Endothelial cell of umbilical vein (primary cell): ENCODE measurements around the gene TACSTD2. TPM values are rescaled to one million over a fixed set of nuclear protein-coding genes. Genes with fewer than 3 reads are reported as not detected.

ENCODE experiments used
- BruUV-seq: library from RNA; stranded (reverse); fragments of 400-500 nt; replicated peaks from 2 replicates; lab custom pipeline; 2021; lab: Mats Ljungman, UMichigan
- CTCF ChIA-PET: fragments of 300-600, 350-600 bp; sonication (Branson Sonifier 250); formaldehyde crosslinking; loops from one replicate; lab custom pipeline; 2021; ENCODE audit warnings: antibody characterized with exemption, inconsistent platforms; lab: Charles Lee
- POLR2A ChIA-PET: fragments of 300-600, 350-600 bp; sonication (Branson Sonifier 250); formaldehyde crosslinking; loops from one replicate; lab custom pipeline; 2021; ENCODE audit warnings: antibody characterized with exemption, inconsistent platforms; lab: Charles Lee
- DNase-seq: peaks from one replicate; pipeline ENCODE4 v3.0.0-alpha.2; 2011; ENCODE audit warnings: low read depth, low spot score
- FAIRE-seq: peaks from 2 replicates; lab custom pipeline; 2011; peaks lifted over from hg19 to GRCh38; lab: Jason Lieb, UNC
- H2AFZ ChIP-seq: 2 replicates; pipeline ENCODE4 v1.6.0; 2012; ENCODE audit warnings: low read depth, low read length, control low read depth, inconsistent platforms
- H3K27ac ChIP-seq: 2 replicates; pipeline ENCODE4 v1.5.1; 2011; ENCODE audit warnings: low read depth, mild to moderate bottlenecking, control low read depth, low read length, moderate library complexity; ENCODE audit not compliant: insufficient read depth
- H3K27me3 ChIP-seq, 2 experiments: 2 replicates each; pipeline versions ENCODE4 v1.6.0 to v1.6.1; 2011; ENCODE audit warnings: low read length in 2 of 2, mixed read lengths in 1 of 2; ENCODE audit not compliant: control insufficient read depth in 2 of 2, insufficient read depth in 2 of 2
- H3K36me3 ChIP-seq, 2 experiments: 2 replicates in 1 of 2; 3 replicates in 1 of 2; pipeline ENCODE4 v1.5.1; 2011; ENCODE audit warnings: low read length in 2 of 2, mild to moderate bottlenecking in 1 of 2, moderate library complexity in 1 of 2; ENCODE audit not compliant: control insufficient read depth in 2 of 2, insufficient read depth in 2 of 2; ENCODE audit errors: extremely low read depth in 1 of 2
- H3K4me1 ChIP-seq: 3 replicates; pipeline ENCODE4 v1.5.1; 2011; ENCODE audit warnings: mild to moderate bottlenecking, low read length; ENCODE audit not compliant: control insufficient read depth, insufficient read depth; ENCODE audit errors: extremely low read depth
- H3K4me2 ChIP-seq: 2 replicates; pipeline ENCODE4 v1.6.1; 2011; ENCODE audit warnings: low read length, control low read depth, mixed read lengths; ENCODE audit not compliant: insufficient read depth
- H3K4me3 ChIP-seq, 3 experiments: fragments of 200-600 bp in 1 of 3; sonication (generic), shearing (Covaris generic) in 1 of 3; replicated peaks in 1 of 3; 2 replicates each; pipeline ENCODE4 v1.5.1; 2011 to 2016; ENCODE audit warnings: control low read depth in 3 of 3, low read length in 3 of 3, mild to moderate bottlenecking in 2 of 3, inconsistent platforms in 1 of 3, low read depth in 1 of 3, moderate library complexity in 1 of 3; ENCODE audit not compliant: insufficient read depth in 1 of 3
- H3K79me2 ChIP-seq: 2 replicates; pipeline ENCODE4 v1.6.0; 2012; ENCODE audit warnings: low read length, inconsistent platforms; ENCODE audit not compliant: control insufficient read depth, insufficient read depth
- H3K9ac ChIP-seq: replicated peaks from 2 replicates; pipeline ENCODE3; 2011; ENCODE audit warnings: low read length, control low read depth; ENCODE audit not compliant: insufficient read depth; ENCODE audit errors: extremely low read depth
- H3K9me1 ChIP-seq: replicated peaks from 3 replicates; pipeline ENCODE4 v1.6.0; 2011; ENCODE audit warnings: mild to moderate bottlenecking, low read length; ENCODE audit not compliant: control insufficient read depth, insufficient read depth; ENCODE audit errors: extremely low read depth
- H3K9me3 ChIP-seq: replicated peaks from 2 replicates; pipeline ENCODE4 v1.5.1; 2012; ENCODE audit warnings: low read length, inconsistent platforms; ENCODE audit not compliant: control insufficient read depth, insufficient read depth
- H4K20me1 ChIP-seq: replicated peaks from 2 replicates; pipeline ENCODE3; 2011; ENCODE audit warnings: mild to moderate bottlenecking, low read length; ENCODE audit not compliant: control insufficient read depth, insufficient read depth; ENCODE audit errors: extremely low read depth
- CTCF ChIP-seq, 2 donors: IDR thresholded peaks; 1 replicate in 1 of 2; 2 replicates in 1 of 2; pipeline ENCODE4 v1.5.1; 2011; ENCODE audit warnings: low read length in 2 of 2, mild to moderate bottlenecking in 2 of 2, moderate library complexity in 2 of 2, control low read depth in 1 of 2, inconsistent platforms in 1 of 2, low read depth in 1 of 2; ENCODE audit not compliant: insufficient read depth in 1 of 2; ENCODE audit errors: extremely low read depth in 1 of 2
- EZH2 ChIP-seq: IDR thresholded peaks from 2 replicates; pipeline ENCODE4 v1.6.1; 2012; ENCODE audit warnings: borderline replicate concordance, low read depth, mild to moderate bottlenecking, moderate library complexity, low read length, inconsistent platforms; ENCODE audit not compliant: severe bottlenecking
- FOS ChIP-seq: IDR thresholded peaks from 2 replicates; pipeline ENCODE4 v1.6.1; 2011; ENCODE audit warnings: mild to moderate bottlenecking, low read length, moderate library complexity, borderline replicate concordance; ENCODE audit not compliant: insufficient read depth
- GATA2 ChIP-seq: IDR thresholded peaks from 2 replicates; pipeline ENCODE4 v1.7.0; 2011; ENCODE audit warnings: low read depth, mild to moderate bottlenecking, moderate library complexity, mixed read lengths, low read length; ENCODE audit not compliant: insufficient read length, insufficient read depth
- JUN ChIP-seq: IDR thresholded peaks from 2 replicates; pipeline ENCODE4 v1.6.1; 2011; ENCODE audit warnings: borderline replicate concordance, low read depth; ENCODE audit not compliant: insufficient read length, insufficient read depth
- MAX ChIP-seq: IDR thresholded peaks from 2 replicates; pipeline ENCODE4 v1.6.1; 2011; ENCODE audit not compliant: insufficient read depth, insufficient read length
- MYC ChIP-seq: IDR thresholded peaks from one replicate; pipeline ENCODE4 v1.6.1; 2011; ENCODE audit warnings: mild to moderate bottlenecking, low read depth, low read length
- POLR2A ChIP-seq: IDR thresholded peaks from 2 replicates; pipeline ENCODE4 v1.6.1; 2012; ENCODE audit warnings: low read depth, mild to moderate bottlenecking, control low read depth, low read length
- POLR2AphosphoS5 ChIP-seq: IDR thresholded peaks from 2 replicates; pipeline ENCODE4 v1.6.1; 2012; ENCODE audit warnings: low read depth, mild to moderate bottlenecking, control low read depth, low read length, moderate library complexity; ENCODE audit not compliant: insufficient read depth
- dilution Hi-C: fragments of 300-500 bp; cut with MboI; formaldehyde crosslinking; loops from one replicate; pipeline ENCODE4 v1.15.0; 2019; ENCODE audit warnings: low sequenced_read_pairs; ENCODE audit not compliant: extremely low pct_ligation_motif_present
- intact Hi-C: fragments of 100-400 bp; cut with micrococcal nuclease; formaldehyde crosslinking; loops from one replicate; pipeline ENCODE4 v1.10.0; 2022
- polyA plus RNA-seq, 4 experiments: library from polyadenylated mRNA; depleted of rRNA in 3 of 4; stranded (reverse) in 3 of 4; unstranded in 1 of 4; fragments of >200 nt; gene quantifications; 2 replicates each; pipeline versions ENCODE4 v1.2.1 to v1.2.3, GENCODE V29; 2011 to 2012; ENCODE audit warnings: missing spikeins in 1 of 4
- total RNA-seq: library from RNA; stranded (reverse); gene quantifications from 2 replicates; pipeline ENCODE4 v1.2.3, GENCODE V29; 2021

TACSTD2 gene
- total and polyA plus RNA-seq, 2 donors (not counting 3 experiments of a cell fraction or from before 2014, with no cell fraction given): 30.7 to 43.3 TPM

GRCh38 chr1:58585166-58585565 is 8.1 kb upstream of the TACSTD2 start:
- Histone ChIP-seq H3K4me2 (peak overlapping the region; percentile 87), H2AFZ (no peak overlapping the region), H3K9me3 (no peaks in the 10 kb centered on the region), H3K9me1 (no peaks in the 10 kb centered on the region), H3K4me3 (no peak overlapping the region), H3K36me3 (no peaks in the 10 kb centered on the region), H3K9ac (no peak overlapping the region), H4K20me1 (no peaks in the 10 kb centered on the region), H3K27me3 (no peaks in the 10 kb centered on the region), H3K79me2 (peaks cover 24% of the 10 kb centered on the region), H3K27ac (peak overlapping the region; percentile 89), H3K4me1 (peaks cover 40% of the 10 kb centered on the region)
- DNase-seq (no peak), FAIRE-seq (no peak)
- dilution Hi-C loops (no loop called here), intact Hi-C loops (no loop called here)
- ChIA-PET CTCF (interaction anchor here (1.3 to 3.4 kb wide), 4 partner anchors 9 to 68 kb away, joined by 3 to 26 read pairs (median 10); partner anchors contain the start of gene OMA1), POLR2A (interaction anchor here (0.9 to 1.0 kb wide), 2 partner anchors 10 to 39 kb away, joined by 3 read pairs; partner anchors contain the start of gene OMA1)
- TSS peak; percentile 12 for BruUV-seq
- TF ChIP-seq EZH2 (no peak), CTCF (IDR thresholded peaks at IDR 0.05; ENCODE audit: extremely low read depth in 1 of 2, insufficient read depth in 1 of 2, low read depth in 1 of 2, low read length in 2 of 2) (no peak), MYC (no peak), FOS (no peak), POLR2AphosphoS5 (no peak), JUN (no peak), POLR2A (no peak), MAX (no peak), GATA2 (no peak)
